Measurements from ENCODE around the gene GRIN2B.

GRCh38 chr12:13976028-13976584, 5.3 kb downstream of the GRIN2B start:
- TF ChIP-seq CTCF (IDR thresholded peaks at IDR 0.05; ENCODE audit: low read length) (no peak), EZH2phosphoT487 (IDR thresholded peaks at IDR 0.05; ENCODE audit: low read length) (no peak), EZH2 (optimal IDR thresholded peaks at IDR 0.05; ENCODE audit: low read depth, low read length) (no peak)
